ENCODE measurements around the gene GALNT9.

The GALNT9 gene

DNA sequence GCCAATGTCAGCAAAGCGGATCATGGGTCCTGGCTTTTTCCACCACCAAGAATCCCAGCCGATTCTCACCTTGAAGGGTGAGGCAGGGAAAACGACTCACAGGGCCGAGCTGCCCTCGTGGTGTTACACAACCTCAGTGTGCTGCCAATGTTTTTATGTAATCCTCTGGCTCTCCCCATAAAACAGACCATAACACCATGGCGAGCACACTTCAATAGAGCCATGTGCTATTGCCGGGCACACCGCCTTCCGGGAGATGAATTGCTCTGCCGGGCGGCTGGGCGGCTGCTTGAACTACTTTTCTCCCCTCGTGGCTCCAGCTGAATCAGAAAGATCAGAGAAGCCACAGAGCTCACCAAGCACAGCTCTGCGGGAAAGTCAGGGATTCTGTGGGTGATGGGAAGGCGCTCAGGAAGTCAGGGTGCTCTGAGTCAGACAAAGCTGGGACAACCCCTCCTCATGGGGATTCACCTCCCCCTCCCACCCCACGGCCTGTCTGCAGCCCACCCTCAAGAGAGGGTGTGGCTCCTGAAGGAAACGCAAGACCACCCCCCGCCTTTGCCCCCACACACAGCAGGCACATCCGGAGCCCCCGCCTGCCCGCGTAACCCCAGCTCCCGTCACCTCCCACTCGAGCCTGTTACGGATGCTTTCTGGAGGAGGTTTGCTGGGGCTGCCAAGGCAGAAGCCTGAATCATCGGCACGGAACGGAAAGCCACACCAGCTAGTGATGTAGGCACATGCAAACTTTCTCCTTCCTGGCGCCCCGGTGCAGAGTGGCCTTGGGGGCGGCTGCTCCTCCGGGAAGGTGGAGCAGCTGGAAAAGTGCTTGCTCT is 1.8 kb downstream of the GALNT9 start:
- peak; percentile 67 for DNase-seq (ENCODE audit: low read depth in 2 of 2)

DNA sequence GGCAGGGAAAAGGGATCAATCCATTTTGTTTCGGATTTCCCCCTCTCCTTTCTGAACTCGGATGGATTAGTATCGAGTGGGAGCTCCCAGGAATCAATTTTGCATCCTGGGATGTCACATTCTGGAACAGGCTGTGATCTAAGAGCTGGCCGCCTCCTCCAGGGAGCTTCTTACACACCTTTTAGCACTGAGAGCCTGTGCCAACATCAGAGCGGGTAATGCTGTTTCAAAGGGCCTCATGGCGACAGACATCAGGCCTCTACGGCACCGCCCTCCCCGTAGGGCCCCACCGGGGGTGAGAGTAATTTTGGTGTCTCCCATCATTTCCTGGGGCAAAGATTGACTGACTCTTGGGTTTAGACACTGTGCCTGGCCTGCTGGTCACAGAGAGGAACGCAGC is 2.7 kb downstream of the GALNT9 start:
- DNase-seq (ENCODE audit: low read depth in 2 of 2) = no peak

DNA sequence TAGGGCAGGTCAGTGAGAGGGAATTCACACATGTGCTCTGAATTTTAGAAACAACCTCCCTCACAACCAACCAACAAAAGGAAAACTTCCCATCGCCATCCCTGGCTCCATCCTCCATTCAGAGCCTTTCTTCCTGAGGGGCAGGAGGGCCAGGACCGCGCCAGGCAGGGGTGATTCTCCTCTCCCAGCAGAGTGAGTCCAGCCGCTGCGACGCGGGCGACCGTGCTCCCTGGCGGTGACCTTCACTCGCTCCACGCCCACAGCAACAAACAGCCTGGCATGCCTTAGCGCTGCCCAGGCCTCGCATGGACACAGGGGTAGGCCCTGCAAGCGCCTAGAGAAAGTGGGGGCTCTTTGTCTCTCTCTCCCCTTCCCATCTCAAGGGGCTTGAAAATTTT is 3.7 kb downstream of the GALNT9 start:
- no peak for DNase-seq (ENCODE audit: low read depth in 2 of 2)

DNA sequence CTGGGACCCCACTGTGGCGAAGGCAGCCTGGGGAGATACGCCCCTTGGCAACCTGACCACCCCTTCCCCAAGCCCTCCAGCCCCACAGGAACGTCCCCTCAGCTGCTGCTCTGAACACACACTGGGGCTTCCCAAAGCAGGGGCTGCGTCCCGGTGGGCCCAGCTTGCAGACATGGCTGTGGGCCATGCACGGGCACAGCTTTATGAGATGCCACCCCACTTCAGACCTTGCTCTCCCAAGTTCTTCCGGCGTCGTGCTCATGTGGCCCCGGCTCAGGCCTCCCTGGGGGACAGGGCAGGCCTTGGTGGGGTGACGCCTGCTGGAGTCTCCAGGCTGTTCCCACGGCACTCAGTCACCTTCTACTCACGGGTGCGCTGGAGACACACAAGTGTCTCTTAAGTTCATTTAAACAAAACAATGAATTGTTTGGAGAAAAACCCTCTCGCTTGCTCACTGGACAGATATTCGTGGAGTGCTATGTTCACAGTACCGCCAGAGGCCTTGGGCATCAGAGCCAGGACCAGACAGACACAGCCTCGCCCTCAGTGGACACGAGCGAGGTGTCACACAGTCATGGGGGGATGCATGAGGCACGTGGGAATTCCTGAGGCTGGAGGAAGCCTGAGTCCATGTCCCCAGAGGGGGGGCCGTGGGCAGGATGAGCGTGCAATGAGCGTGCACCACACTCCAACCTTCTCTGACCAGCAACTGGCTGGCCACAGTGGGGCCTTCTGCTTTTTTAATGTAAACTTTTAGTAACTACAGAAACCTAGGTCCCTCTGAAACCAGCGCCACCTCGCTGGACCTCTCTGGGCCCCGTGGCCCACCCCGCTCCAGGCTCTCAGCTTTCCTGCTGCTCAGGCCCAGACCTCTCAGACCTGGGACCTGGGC is 4.3 kb downstream of the GALNT9 start:
- no peak for DNase-seq (ENCODE audit: low read depth in 2 of 2)

DNA sequence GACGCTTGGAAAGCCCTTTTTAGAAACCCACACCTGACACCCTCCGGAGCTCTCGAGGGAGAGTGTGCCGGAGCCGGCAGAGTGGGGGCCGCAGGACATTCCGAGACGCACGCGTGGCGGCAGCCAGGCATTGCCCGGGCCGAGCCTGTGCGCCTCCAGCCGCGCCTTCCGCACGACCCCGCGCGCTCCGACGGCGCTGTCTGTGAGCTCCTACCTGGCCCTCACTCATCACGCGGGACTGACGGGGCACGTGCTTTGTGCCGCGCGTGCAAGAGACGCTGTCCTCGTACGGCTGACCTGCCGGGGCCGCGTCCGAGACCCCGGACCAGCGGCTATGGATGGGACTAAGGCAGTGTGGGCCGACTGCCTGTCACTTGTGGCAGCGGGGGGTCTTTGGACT is 5.2 kb downstream of the GALNT9 start:
- DNase-seq (ENCODE audit: low read depth in 2 of 2) = no peak

DNA sequence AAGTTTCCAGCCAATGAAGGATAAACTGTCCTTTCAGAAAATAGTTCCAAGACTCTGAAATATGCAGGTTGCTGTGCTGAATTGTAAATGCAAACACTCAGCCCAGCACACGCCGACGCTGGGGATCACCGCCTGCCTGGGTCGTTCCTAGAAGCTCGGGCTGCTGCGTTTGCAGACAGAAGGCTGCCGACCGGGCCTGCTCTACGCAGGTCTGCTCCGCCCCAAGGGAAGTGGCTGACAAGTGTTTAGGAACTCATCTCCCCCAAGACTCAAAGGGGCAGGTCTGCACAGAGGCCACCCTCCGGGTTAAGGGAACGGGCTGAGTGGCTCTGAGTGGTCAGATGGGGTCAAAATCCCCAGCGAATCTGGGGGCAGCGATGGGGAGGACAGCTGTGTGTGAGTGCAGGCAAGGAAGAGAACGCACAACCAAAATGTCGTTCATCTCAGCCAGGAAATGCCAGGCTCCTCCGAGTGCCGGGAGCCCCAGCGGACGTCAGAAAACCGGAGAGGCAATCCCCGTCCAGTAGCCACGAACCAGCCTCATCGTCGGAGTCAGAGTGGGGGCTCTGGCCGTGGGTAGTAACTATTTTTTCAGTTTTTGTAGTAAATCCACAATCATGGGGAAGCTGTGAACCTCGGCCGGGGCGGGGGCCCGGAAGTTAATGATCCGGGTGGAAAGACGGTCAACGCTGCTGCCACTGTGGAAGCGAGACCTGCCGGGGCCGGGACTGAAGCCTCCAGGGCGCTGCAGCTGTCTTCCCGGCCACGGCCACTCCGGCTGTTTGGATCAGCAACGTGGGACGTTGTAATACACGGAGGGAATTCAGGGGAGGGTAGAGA is 6.0 kb downstream of the GALNT9 start:
- DNase-seq (ENCODE audit: low read depth in 2 of 2) = peak in 1 of 2 donors; percentile 8

DNA sequence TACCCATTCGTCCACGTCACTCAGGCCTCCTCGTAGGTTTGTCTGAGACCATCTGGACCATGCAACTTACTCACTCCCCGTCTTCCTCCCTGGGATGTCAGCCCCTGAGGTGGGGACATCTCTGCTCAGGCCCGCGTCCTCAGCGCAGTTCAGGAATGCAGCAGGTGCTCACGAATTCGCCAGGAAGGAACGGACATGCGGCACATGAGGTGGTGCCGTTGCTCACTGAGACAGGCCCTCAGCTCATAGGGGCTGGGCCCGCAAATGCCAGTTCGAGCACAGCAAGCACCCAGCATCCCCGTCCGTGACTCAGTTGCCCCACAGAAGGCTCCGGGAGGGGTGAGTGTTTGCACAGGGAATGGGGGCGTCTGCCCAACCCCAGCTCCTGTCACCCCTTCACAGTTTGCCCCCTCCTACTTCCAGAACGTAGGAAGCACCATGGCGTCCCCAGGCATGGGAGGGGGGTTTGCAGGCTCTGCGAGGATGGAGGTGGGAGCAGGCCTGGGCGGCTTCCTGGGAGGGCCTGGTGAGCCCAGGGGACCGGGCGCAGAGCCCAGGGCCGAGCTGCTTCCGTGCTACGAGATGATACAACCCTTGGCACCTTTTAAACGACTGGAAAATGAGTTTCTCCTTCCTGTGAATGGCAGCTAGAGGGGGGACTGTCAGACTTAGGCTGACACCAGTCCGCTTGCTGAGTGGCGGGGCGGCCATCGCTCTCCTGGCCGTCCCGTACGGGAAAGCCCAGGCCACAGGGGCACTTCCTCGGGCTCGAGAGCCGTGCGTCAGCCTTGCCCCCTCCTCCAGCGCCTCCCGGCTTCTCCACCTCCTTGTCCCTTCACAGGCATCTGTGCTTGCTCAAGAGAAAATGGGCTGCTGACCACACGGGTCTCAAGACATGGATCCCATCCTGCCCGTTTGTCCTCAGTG is 6.9 kb downstream of the GALNT9 start:
- no peak for DNase-seq (ENCODE audit: low read depth in 2 of 2)

DNA sequence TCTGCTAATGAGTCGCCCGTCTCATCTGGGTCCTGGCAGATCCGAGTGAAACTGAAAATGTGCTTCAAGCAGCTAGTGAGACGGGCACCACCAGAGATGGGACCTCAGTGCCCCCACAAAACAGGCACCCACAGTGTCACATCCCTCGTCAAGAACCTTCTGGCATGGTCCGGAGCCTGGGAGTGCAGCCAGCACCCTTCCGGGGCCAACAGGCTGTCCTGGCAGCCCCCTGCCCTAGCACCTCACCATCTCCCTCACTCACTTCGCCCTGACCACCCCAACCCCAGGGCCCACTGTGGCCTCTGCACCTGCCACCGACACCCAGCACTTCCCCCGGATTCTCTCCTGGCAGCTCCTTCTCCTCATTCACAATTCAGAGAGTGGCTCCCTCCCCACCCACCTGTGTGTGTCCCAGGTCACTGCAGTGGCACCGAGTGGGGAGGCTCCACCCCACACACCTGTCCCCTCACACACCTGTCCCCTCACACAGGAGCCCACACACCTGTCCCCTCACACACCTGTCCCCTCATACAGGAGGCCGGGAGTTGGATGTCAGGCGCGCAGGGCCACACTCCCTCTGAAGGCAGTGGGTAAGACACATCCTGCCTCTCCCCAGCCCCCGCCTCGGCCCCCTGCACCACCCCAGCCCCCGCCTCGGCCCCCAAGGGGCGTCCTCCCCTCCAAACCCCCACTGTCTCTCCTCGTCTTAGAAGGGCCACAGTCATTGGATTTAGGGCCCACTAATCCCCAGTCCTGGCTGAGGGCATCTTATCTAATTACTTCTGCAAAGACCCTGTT is 7.9 kb downstream of the GALNT9 start:
- no peak for DNase-seq (ENCODE audit: low read depth in 2 of 2)

DNA sequence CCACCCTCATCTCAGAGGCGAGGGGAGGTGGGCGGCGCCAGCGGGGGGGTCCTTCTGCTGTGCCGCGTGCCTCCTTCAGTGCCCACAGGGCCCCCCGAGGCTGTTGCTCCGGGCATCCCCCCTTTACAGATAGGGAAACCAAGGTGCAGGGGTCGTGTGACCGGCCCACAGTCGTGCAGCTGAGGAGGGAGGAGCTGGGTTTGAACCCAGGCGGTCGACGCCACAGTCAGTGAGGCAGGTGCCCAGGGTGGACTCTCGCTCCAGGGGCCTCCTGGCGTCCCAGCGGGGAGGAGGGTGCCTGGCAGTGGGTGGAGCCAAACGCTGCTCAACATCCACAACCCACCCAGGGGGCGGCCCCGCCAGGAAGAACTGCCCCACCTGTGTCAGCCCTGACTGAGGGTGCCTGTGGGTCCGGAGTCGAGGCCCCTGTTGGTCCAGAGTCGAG is 8.6 kb downstream of the GALNT9 start:
- DNase-seq (ENCODE audit: low read depth in 2 of 2) = no peak

DNA sequence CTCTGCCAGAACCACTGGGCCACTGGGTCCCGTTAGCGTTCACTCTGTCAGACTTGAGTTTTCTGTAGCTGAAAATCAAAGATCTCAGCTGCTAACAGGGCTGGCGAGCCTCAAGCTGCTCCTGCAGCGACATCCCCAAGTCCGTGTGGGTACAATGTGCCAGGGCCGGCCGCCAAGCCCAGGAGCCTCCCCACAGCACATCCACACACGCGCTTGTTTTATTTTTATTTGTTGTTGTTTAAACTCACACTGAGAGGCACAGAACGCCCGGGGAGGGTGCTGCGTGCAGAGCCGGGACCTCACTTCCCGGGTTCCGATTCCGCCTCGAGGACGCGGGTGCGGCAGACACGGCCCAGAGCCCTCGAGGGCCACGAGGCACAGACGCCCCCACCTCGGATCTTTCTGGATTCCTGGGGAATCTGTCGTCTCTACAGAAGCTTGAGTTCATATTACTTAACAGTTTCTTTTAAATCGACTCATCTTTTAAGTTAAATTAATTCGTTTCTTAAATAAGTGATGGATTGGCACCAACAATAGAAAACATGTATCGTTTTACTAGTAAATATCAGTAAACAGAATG is 9.3 kb downstream of the GALNT9 start:
- no peak for DNase-seq (ENCODE audit: low read depth in 2 of 2)

DNA sequence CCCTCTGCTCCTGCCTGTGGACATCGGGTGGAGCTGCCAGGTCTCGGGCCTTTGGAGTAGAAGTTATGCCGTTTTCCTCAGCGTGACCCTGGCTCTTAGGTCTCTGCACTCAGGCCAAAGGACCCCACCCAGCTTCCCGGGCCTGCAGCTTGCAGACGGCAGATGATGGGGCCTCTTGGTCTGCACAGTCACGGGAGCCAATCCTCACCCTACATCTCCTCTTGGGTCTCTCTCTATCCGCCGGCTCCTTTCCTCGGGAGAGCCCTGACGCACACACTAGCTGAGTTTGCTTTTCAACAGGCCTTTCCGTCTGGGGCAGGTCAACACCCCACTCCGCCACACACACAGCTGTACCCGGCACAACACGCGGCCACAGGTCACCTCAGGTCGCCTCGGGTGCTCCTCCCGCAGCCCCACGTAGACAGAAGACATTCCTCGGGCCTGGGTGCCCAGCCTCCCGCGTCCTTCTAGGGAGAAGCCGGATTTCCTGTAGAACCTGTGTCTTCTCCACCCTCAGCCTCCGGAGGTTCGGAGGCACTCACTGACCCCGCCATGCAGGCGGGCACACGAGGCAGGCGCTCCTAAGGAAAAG is 9.9 kb downstream of the GALNT9 start:
- DNase-seq (ENCODE audit: low read depth in 2 of 2) = no peak

DNA sequence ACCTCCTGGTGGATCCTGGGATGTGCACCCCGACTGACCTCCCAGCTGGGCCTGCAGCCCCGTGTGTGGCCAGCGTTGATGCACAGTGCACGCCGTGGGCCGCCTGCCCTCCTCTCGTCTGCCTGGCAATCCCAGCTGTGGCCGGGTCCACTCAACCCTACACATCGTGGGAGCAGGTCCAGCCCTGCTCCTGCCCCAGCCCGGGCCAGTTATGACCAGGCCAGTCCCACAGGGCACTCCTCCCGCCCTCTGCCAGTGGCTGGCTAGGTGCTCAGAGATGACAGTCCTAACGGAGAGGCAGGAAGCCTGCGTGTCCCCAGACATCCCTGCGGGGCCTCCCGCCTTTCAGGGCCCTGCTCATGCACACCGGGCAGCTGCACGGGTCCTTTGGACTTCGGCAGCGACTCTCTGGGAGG is 10.8 kb downstream of the GALNT9 start:
- no peak for DNase-seq (ENCODE audit: low read depth in 2 of 2)

DNA sequence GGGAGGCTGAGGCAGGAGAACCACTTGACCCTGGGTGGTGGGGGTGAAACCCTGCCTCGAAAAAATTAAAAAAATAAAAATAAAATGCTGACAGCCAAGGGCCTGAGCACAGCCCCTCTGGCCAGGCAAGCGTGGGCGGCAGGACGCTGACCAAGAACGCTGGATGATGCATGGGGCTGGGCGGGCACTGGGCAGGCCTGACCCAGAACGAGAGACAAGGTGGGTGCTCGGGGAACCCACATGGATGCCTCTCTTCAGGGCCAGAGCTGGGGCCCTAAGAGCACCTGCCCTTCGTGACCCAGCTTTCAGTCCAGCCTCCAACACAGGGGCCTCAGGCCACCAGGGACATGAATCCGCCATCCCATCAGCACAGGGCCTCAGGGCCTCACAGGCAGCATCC is 11.3 kb downstream of the GALNT9 start:
- DNase-seq (ENCODE audit: low read depth in 2 of 2) = no peak

DNA sequence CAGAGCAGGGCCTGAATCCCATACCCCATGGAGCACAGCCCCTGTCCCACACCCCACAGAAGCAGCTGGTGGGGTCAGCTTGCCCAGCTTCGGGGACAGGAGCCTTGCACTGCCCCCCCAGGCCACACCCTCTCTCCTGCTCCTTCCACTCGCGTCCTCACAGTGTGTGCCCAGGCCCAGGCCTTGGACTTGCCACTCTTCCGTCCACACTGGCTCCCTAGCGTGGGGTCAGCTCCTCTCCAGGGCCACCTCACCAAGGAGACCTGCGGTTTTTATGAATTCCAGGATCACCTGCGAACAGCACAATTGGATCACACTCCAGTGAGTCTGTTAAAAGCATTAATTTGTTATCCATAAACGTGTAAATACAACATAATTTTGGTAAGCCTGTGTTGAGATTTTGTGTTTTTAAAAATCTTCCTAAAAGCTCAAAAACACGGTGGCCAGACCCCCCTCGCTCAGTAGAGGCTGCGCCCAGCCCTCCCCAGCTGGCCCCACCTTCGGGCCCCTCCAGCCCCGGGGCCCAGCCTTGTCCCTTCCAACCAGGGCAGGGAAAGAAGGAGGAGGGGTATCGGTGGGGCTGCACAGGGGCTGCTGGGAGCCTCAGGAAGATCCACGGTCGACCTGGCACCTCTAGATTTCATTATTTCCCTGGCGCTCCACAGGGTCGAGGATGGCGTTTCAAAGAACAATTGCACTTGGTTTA is 12.0 kb downstream of the GALNT9 start:
- DNase-seq (ENCODE audit: low read depth in 2 of 2) = no peak

DNA sequence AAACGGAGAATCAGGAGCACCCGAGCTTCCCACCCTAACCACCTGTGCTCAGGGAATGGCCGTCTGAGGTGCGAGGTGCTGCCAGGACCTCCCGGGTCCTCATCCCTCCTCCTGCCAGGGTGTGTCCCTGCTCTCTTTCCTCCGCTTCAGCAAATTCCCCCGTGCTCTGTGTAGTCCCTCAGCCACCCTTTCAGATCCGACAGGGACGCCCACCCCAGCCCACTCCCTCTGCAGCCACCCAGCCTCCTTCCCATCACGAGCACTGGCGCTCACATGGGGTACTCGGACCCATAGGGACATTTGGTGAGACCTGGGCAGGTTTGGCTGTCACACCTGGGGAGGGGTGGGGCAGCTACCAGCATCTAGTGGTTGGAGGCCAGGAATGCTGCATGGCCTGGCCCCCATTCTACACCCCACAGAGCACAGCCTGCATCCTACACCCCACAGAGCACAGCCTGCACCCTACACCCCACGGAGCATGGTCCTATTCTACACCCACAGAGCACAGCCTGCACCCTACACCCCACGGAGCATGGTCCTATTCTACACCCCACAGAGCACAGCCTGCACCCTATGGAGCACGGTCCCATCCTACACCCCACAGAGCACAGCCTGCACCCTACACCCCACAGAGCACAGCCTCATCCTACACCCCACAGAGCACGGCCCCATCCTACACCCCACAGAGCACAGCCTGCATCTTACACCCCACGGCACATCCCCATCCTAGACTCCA is 12.7 kb downstream of the GALNT9 start:
- no peak for DNase-seq (ENCODE audit: low read depth in 2 of 2)

DNA sequence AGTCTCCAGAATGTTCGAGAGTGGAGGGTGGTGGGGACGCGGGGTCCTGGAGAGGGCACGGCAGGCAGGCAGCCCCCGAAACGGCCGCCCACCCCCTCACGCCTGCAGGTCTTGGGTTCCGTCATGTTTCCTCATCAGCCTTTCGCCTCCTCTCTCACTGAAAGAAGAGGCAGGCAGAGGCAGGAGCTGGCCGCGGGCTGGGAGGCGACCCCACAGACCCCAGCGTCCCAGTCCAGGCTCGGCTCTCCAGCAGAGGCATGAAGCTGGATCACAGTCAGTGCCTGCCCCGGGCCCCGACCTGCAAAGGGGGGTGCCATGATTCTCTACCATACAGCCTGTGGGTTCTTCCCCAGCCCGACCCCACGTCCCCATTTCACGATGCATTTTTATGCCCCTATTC is 13.4 kb downstream of the GALNT9 start:
- no peak for DNase-seq (ENCODE audit: low read depth in 2 of 2)

DNA sequence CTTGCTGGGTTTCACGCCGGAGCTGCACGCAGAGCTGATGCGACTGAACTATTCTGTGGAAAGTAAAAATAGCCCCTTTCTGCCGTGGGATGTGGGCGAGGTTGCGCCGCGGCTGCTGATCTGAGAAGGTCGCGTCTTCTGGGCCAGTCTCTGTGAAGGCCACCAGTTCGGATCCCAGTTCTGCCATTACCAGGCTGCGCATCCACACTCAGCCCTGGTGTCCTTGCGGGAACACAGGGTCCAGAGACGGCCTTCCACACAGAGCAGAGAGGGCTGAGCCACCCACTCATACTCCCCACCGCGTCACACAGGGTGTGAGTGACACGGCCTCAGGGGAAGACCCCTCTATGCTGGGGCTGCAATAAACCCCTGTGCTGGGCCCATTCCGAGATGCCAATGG is 13.9 kb downstream of the GALNT9 start:
- no peak for DNase-seq (ENCODE audit: low read depth in 2 of 2)
